Heart left ventricle (tissue), 16 donors: Measurements from ENCODE around the gene AACS. TPM values are rescaled to one million over a fixed set of nuclear protein-coding genes. Genes with fewer than 3 reads are reported as not detected.
A peak's percentile ranks its signal among the peaks of the same experiment; 100 is the strongest.

Experiments
- ATAC-seq, 4 donors: fragments of 200-7000 bp; cut with Tn5 transposase; one replicate each; pipeline ENCODE4 v1.9.1; 2020 to 2022; ENCODE audit warnings: moderate library complexity in 4 of 4, mild to moderate bottlenecking in 3 of 4, moderate number of reproducible peaks in 1 of 4
- DNase-seq, 5 donors: peaks; one replicate each; pipeline ENCODE4 v3.0.0-alpha.2; 2020
- H3K27ac ChIP-seq, 12 donors: fragments of 200-600 bp; sonication (generic) in 4 of 12; one replicate each; pipeline versions ENCODE4 v1.5.0 to v1.8.0; 2016 to 2022; ENCODE audit warnings: mild to moderate bottlenecking in 2 of 12
- H3K27me3 ChIP-seq, 9 donors: fragments of 200-600 bp; sonication (generic) in 2 of 9; one replicate each; pipeline versions ENCODE4 v1.5.1 to v1.8.0; 2016 to 2022; ENCODE audit warnings: mild to moderate bottlenecking in 3 of 9
- H3K36me3 ChIP-seq, 9 donors: fragments of 200-600 bp; sonication (generic) in 2 of 9; one replicate each; pipeline versions ENCODE4 v1.5.0 to v1.8.0; 2018 to 2022; ENCODE audit warnings: mild to moderate bottlenecking in 2 of 9
- H3K4me1 ChIP-seq, 12 donors: fragments of 200-600 bp; sonication (generic) in 4 of 12; one replicate each; pipeline versions ENCODE4 v1.5.0 to v1.8.0; 2016 to 2022; ENCODE audit warnings: mild to moderate bottlenecking in 3 of 12
- H3K4me3 ChIP-seq, 12 donors: fragments of 200-600 bp; sonication (generic) in 4 of 12; one replicate each; pipeline versions ENCODE4 v1.5.0 to v1.8.0; 2017 to 2022; ENCODE audit warnings: mild to moderate bottlenecking in 9 of 12, moderate library complexity in 4 of 12
- H3K9me3 ChIP-seq, 12 donors: fragments of 200-600 bp; sonication (generic) in 4 of 12; one replicate each; pipeline versions ENCODE4 v1.5.0 to v1.8.0; 2016 to 2022; ENCODE audit warnings: mild to moderate bottlenecking in 1 of 12
- CTCF ChIP-seq, 12 donors: fragments of 200-600 bp; sonication (generic) in 4 of 12; IDR thresholded peaks; one replicate each; pipeline versions ENCODE4 v1.5.0 to v1.8.0; 2018 to 2022; ENCODE audit warnings: antibody characterized with exemption in 12 of 12, mild to moderate bottlenecking in 5 of 12
- POLR2A ChIP-seq, 2 donors: fragments of 450-650 bp; IDR thresholded peaks; one replicate each; pipeline ENCODE4 v1.6.1; 2017; ENCODE audit warnings: antibody characterized with exemption in 2 of 2, mild to moderate bottlenecking in 2 of 2, moderate library complexity in 2 of 2
- WGBS, 4 donors: extraction: QIAGEN DNeasy Blood & Tissue Kit in 2 of 4; methylation state at CpG; one replicate each; pipeline versions ENCODE4 v1.1.5 to v1.1.7; 2013 to 2018; 5-methylcytosine and 5-hydroxymethylcytosine counted together
- intact Hi-C, 10 donors: fragments of 100-400 bp; cut with DNase I; formaldehyde crosslinking; loops; one replicate each; pipeline versions ENCODE4 v1.11.1 to v1.14.2; 2022
- polyA plus RNA-seq, 2 donors: library from polyadenylated mRNA; stranded (reverse); fragments of 200-250 nt; gene quantifications; one replicate each; pipeline ENCODE4 v1.2.3, GENCODE V29; 2013
- total RNA-seq, 9 donors: library from RNA; depleted of rRNA in 2 of 9; stranded (reverse); fragments of >200 nt in 2 of 9; fragmentation: NEBNext Ultra II Directional in 3 of 9; extraction: Animal tissue kit (Norgen Biotek cat#: 25700) in 3 of 9; gene quantifications; one replicate each; pipeline versions ENCODE4 v1.1.0 to v1.2.4, GENCODE V29; 2016 to 2023
- donor health status: ischemic (EF 13 %, LVEDD 7.1; RV severe dilation, severe dysfunction).
- donor health status: healthy with polysubstance abuse.
- donor health status: DM: no; HTN: yes; CAD: no.
- donor health status: DM: no; HTN: no; CAD: no.
- donor health status: ischemic (EF 25% LVEDD 6.9; RV normal size, moderate dysfunction).
- donor health status: ischemic (EF 25% LVEDD 5.7; RV mildly dilated, moderate dysfunction).
- donor health status: healthy.
- donor health status: DM: yes; HTN: yes; CAD: no.
- donor health status: ischemic (EF 35%, LVEDD 5.7; RV mildly dilated, moderate dysfunction).
- donor health status: nonischemic (EF 11% LVEDD 7.7; RV severe dilation, severe dysfunction).
- donor health status: DM: yes; HTN: yes; CAD: no.
- donor health status: PGD.
- donor health status: ischemic (EF 29% LVEDD 5.4; RV normal size, mild dysfunction).
- donor health status: nonischemic (EF 23%, LVEDD 6.1; RV moderate dilation, normal function).

AACS gene
- total and polyA plus RNA-seq, 11 donors, result 7.4 to 19.3 (median 12.4) TPM

- no peak overlapping the region for H3K27ac ChIP-seq
- H3K27me3 ChIP-seq, result no peaks in the 10 kb centered on the region
- no peaks in the 10 kb centered on the region for H3K4me1 ChIP-seq
- H3K4me3 ChIP-seq, result no peak overlapping the region
- no peak for DNase-seq
- H3K9me3 ChIP-seq, result no peaks in the 10 kb centered on the region
- 96 to 99% (median 97%) methylated on average over 23 to 40 of the region's 40 CpGs for WGBS, 4 donors
- peak in 1 of 4 donors; percentile 22 for ATAC-seq
- H3K36me3 ChIP-seq, result peaks cover 0 to 50% (median 20%) of the 10 kb centered on the region in 9 donors
- intact Hi-C loops, result no loop called here
- TF ChIP-seq POLR2A (IDR thresholded peaks at IDR 0.05) (no peak), CTCF (IDR thresholded peaks at IDR 0.05) (no peak)
Measured at GRCh38 chr12:125114365-125115141, 49.3 kb downstream of the AACS start.

GRCh38 chr12:125120566-125120965 is 55.3 kb downstream of the AACS start:
- DNase-seq (no peak), ATAC-seq (peak in 2 of 4 donors; percentile 7 to 22)
- TF ChIP-seq POLR2A (IDR thresholded peaks at IDR 0.05), result no peak
- TF ChIP-seq CTCF (IDR thresholded peaks at IDR 0.05), result no peak
- intact Hi-C loops, result no loop called here
- Histone ChIP-seq H3K4me1 (peaks cover 0 to 5% (median 0%) of the 10 kb centered on the region in 12 donors), H3K27ac (no peak overlapping the region), H3K36me3 (peaks cover 0 to 43% (median 13%) of the 10 kb centered on the region in 9 donors), H3K9me3 (no peaks in the 10 kb centered on the region), H3K4me3 (no peak overlapping the region), H3K27me3 (no peaks in the 10 kb centered on the region)
- WGBS, 4 donors, result 94% methylated on average over 12 of the region's 12 CpGs

GRCh38 chr12:125121106-125121505 is 55.9 kb downstream of the AACS start:
- TF ChIP-seq CTCF (IDR thresholded peaks at IDR 0.05), result no peak
- no peak for TF ChIP-seq POLR2A (IDR thresholded peaks at IDR 0.05)
- Histone ChIP-seq H3K36me3 (peaks cover 0 to 46% (median 13%) of the 10 kb centered on the region in 9 donors), H3K27ac (no peak overlapping the region), H3K4me1 (peaks cover 0 to 5% (median 0%) of the 10 kb centered on the region in 12 donors), H3K4me3 (no peak overlapping the region), H3K27me3 (no peaks in the 10 kb centered on the region), H3K9me3 (no peaks in the 10 kb centered on the region)
- 96 to 98% (median 96%) methylated on average over 7 to 14 of the region's 14 CpGs for WGBS, 4 donors
- no peak for DNase-seq
- peak in 1 of 4 donors; percentile 19 for ATAC-seq
- intact Hi-C loops, result no loop called here

- intact Hi-C loops, result no loop called here
- ATAC-seq, result no peak
- H3K9me3 ChIP-seq, result no peaks in the 10 kb centered on the region
- no peak for DNase-seq
- TF ChIP-seq CTCF (IDR thresholded peaks at IDR 0.05) (no peak), POLR2A (IDR thresholded peaks at IDR 0.05) (no peak)
- no peak overlapping the region for H3K4me3 ChIP-seq
- peaks cover 0 to 5% (median 0%) of the 10 kb centered on the region in 12 donors for H3K4me1 ChIP-seq
- 89 to 94% (median 93%) methylated on average over 14 of the region's 14 CpGs for WGBS, 4 donors
- no peaks in the 10 kb centered on the region for H3K27me3 ChIP-seq
- peaks cover 0 to 41% (median 13%) of the 10 kb centered on the region in 9 donors for H3K36me3 ChIP-seq
- H3K27ac ChIP-seq, result no peak overlapping the region
Measured at GRCh38 chr12:125122668-125123067, 57.4 kb downstream of the AACS start.
